GM19463 (cell line): ENCODE measurements around the gene LRRC1.
A peak's percentile ranks its signal among the peaks of the same experiment; 100 is the strongest.
"Not testable (repeated sequence)": the region's sequence is repeated elsewhere in the genome, so short reads cannot be mapped to it uniquely, and the experiment has no call there.

Experiments used
- ATAC-seq: cut with Tn5 transposase; IDR thresholded peaks from one replicate; pipeline ENCODE4 v1.9.1; 2021; ENCODE audit warnings: mild to moderate bottlenecking, moderate library complexity; ENCODE audit not compliant: unreplicated experiment

LRRC1 gene

DNA sequence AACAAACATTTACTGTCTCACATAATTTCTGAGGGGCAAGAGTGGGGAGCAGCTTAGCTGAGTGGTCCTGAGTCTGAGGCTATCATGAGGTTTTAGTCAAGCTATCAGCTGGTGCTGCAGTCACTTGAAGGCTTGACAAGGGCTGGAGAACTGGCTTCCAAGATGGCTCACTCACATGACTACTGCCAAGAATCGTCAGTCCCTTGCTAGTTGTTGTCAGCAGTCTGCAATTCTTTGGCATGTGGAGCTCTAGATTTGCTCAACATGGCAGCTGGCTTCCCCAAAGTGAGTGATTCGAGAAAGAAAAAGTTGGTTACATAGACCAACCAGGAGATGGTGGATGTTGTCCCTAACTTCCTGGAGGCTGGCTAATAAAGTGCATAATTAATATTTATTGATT, 2.8 kb upstream of the LRRC1 start:
- ATAC-seq, result no peak

- no peak for ATAC-seq
These were observed 1.9 kb upstream of the LRRC1 start for GRCh38 chr6:53792973-53793317.

- peak; percentile 15 for ATAC-seq
These were observed 1.3 kb upstream of the LRRC1 start for GRCh38 chr6:53793318-53794136.

GRCh38 chr6:53794137-53794719, 577 bp upstream of the LRRC1 start:
- peak; percentile 50 for ATAC-seq

GRCh38 chr6:53795340-53795701, 516 bp downstream of the LRRC1 start:
- ATAC-seq, result no peak

- ATAC-seq, result no peak
These were observed 1.1 kb downstream of the LRRC1 start for GRCh38 chr6:53795702-53796450.

GRCh38 chr6:53796451-53796780, 1.6 kb downstream of the LRRC1 start:
- ATAC-seq, result no peak

- no peak for ATAC-seq
These were observed 2.0 kb downstream of the LRRC1 start for GRCh38 chr6:53796791-53797190.

GRCh38 chr6:53797304-53797703, 2.5 kb downstream of the LRRC1 start:
- no peak for ATAC-seq

- ATAC-seq, result no peak
These were observed 4.5 kb downstream of the LRRC1 start for GRCh38 chr6:53799340-53799739.

DNA sequence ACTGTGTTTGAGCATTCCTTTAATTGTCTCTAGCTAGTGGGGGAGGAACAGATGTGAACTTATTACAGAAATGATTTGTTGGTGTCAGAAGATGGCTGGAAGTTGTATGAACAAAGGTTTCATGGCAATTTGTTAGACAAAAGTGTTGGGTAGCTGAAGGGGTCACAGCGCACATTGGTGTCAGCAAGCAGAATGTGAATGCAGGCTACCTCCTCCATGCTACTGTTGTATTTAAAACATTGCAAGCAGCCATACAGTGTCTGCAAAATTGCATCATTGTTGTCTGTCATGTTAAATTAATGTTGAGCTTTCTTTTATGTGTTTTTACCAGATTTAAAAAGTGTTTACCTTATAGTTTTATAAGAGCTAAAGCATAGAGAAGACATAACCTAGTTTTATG, 6.2 kb downstream of the LRRC1 start:
- no peak for ATAC-seq

DNA sequence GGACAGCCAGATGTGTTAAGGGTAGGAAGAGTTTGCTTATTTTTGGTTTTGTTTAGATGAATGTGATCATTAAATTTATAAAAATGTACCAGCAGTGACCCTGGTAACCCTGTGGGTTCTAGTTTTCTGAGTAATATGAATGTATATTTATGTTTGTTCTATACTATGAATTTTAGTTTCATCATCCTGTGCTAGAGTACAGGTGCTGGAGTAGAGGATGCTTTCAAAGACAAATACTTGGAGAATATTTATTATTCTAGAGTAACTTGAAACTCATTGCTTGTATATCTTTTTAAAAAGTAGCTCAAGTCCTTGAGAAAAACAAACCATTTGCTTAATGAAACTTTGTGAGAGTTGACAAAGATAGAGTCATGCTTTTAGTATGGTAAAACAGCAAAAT, 7.8 kb downstream of the LRRC1 start:
- ATAC-seq, result no peak

GRCh38 chr6:53803081-53803860, 8.5 kb downstream of the LRRC1 start:
- ATAC-seq, result no peak

DNA sequence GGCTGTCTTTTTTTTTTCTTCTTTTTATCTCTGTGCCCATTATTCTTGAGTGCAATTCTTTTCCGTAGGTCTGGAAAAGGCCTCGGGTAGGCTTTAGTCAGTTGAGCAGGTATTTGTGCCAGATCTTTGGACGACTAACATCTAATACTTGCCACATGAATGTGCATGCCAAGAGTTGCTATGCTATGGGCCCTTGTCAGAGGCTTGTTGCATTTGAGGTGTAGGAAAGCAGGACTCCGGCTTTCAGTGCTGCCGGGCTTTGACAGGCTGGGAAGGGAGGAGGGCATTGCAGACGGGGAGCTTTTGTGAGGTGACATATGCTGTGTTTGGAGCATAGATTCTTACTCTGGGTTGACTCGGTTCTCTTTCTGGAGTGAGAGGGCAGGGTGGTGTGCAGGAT, 10.2 kb downstream of the LRRC1 start:
- ATAC-seq, result no peak

DNA sequence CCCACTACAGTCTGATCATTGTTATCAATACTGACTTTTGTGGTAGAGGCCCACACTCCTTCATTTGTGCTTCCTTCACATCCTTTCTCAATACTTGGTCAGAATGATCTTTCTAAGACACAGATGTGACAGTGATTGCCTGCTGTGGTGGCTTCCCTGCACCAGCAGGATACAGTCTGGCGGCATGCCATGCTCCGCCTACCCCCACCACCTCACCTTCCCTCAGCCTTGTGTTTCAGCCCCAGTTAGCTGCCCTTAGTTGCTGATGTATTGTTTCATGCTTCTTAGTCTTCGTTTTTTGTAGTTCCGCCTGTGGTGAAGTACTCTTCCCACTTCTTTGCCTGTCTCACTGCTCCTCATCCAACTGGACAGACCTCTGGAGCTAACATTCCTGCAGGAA, 10.9 kb downstream of the LRRC1 start:
- no peak for ATAC-seq

DNA sequence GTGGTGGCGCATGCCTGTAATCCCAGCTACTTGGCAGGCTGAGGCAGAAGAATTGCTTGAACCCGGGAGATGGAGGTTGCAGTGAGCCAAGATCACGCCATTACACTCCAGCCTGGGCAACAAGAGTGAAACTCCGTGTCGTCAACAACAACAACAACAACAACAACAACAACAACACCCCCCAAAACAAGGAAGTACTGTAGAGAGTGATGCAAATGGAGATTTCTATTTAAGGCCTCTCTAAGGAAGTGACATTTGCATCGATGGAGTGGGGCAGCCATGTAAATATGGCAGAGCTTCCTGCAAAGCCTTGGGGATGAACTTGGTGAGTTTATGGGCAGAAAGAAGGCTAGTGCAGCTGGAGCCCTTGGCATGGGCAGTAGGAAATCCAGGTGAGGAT, 12.8 kb downstream of the LRRC1 start:
- ATAC-seq, result not testable (repeated sequence)

DNA sequence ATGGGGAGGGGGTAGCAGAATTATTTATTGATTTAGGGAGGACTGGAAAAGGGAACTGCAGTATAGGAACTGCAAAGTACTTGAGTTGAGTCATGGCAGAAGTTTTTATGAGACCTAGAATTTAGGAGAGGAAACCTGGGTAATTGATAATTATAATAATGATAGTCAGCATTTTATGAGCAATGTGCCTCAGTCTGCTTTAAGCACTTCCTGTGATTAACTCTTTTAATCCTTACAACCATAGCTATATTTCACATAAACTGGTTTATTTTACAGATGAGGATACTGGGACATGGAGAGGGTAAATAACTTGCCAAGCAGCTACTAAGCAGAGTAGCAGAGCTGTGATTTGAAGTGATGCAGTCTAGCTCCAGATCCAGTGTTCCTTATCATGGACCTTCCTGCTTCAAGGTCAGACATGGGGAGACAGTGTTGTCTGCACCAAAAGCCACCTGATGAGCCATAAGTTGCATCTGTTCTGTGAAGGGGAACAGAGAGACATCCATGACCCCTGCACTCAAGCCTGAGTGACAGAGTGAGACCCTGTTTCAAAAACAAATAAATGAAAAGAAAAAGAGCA, 13.6 kb downstream of the LRRC1 start:
- ATAC-seq, result no peak

DNA sequence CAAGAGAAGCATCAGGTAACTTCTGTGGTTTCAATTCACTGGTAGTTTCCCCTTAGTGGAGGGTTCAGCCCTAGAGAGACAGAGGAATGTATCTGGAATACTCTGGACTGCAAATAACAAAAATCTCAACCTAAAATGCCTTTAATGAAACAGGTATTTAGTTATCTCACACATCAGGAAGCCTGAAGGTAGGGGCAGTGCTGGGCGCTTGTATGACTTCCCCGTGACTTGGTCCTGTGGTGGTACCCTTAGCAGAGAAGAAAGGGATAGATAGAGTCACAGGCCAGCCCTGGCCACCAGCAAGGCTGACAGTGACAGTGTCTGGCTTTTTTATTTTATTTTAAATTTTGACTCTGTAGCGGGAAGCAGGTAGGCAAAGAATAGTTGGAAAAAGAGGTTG, 14.9 kb downstream of the LRRC1 start:
- no peak for ATAC-seq

GRCh38 chr6:53811082-53811481, 16.3 kb downstream of the LRRC1 start:
- ATAC-seq, result peak; percentile 96

- ATAC-seq, result no peak
These were observed 16.9 kb downstream of the LRRC1 start for GRCh38 chr6:53811746-53812145.

DNA sequence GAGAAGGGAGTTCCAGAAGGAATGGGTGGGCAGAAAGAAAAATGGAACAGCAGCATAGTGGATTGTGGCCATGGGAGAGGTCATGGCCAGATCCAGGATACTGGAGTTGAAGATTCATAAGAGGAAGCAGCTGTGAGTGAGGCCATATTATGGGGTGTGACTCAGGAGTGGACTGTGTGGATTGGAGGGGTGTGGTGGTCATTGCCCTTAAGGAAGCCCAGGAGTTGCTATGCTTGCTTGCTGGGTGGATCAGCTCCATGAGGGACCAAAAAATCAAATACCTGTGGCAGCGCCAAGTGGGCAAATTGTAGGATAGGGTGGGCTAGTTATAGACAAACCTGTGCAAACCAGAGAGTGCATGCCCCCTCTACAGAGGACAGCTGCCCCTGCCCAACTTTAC, 18.3 kb downstream of the LRRC1 start:
- no peak for ATAC-seq
